Hematopoietic multipotent progenitor cell treated with erythropoietin and hydrocortisone succinate and interleukin-3 and kit ligand, for 15 days (in vitro differentiated cells): Measurements from ENCODE around the gene CSMD2.

Experiments
- DNase-seq: peaks from one replicate; pipeline ENCODE4 v3.0.0-alpha.2; 2015; ENCODE audit warnings: low spot score

CSMD2 gene

GRCh38 chr1:33818071-33818470 is 347.0 kb downstream of the CSMD2 start:
- no peak for DNase-seq

GRCh38 chr1:33815061-33815460 is 350.0 kb downstream of the CSMD2 start:
- no peak for DNase-seq

GRCh38 chr1:33814166-33814565 is 350.9 kb downstream of the CSMD2 start:
- DNase-seq, result no peak

DNA sequence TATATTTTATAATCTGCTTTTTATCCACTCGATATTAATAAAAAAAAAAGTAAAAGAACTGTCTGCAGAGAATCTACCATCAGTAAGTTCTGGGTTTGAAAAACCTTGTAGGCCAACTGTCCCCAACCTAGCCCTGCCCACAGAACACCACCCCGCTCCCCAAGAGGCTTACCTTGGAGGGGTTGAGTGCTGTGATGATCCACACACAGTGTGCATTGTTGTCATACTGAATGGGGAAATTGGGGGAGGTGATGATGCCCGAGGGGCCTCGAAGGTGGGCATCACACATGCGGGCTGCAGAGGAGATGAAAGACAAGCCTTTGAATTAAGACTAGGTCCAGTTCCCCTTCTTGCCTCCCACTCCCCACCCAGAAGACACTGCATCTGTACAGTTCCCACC is 354.5 kb downstream of the CSMD2 start:
- DNase-seq, result no peak

DNA sequence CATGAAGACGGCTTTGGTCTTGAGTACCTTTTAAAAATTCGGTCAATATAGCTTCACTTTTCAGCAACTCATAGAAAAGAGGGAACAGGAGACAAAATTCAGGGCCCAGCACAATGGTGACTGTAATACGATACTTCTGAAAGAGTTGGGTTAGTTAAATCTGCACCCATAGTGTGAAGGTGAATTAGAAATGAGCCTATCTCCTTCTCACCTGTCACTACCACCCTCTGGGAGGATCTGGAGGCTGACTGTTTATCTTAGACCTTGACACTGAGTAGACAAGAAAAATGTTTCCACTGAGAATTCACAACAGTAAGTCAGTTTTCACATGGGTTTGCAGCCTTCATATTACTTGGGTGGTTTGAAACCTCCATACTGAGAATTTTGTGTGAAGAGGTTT is 359.0 kb downstream of the CSMD2 start:
- DNase-seq, result no peak

DNA sequence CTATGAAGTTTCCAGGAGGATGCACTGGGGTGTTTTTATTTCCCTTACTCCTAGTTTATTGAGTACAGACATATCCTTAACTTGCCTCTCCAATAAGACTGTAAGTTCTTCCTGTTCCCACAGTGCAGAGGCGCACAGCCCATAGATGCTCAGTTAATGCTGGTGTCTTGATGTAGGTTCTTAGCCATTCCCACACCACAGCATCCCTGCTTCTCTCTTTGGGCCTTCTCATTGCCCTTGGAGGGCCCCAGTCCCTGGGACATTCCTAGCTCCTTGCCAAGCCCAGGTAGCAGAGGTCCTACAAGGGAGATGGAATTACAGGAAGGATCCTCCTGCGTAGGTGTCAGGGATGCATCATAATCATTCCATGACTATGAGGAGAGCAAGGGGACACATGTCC is 362.8 kb downstream of the CSMD2 start:
- DNase-seq, result no peak

- DNase-seq, result no peak
Measured at GRCh38 chr1:33797849-33798248, 367.2 kb downstream of the CSMD2 start.

DNA sequence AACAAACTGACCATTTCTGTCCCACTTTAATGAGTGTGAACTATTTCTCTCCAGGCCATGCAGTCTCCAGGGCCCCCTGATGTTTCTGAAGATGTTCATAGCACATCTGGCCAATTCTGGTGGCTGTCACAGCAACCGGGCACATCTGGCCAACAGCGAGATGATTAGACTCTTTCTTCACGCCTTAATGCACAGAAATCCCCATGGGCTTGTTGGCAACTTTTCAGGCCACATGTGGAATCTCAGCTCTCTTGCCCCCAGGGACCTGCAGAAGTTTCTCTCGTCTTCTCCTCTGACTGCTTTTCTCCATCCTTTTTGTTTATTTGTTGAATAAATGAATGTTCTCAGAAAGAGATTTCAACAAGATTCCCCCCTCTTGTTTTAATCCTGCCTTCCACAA is 372.4 kb downstream of the CSMD2 start:
- no peak for DNase-seq

GRCh38 chr1:33792216-33792615 is 372.8 kb downstream of the CSMD2 start:
- no peak for DNase-seq

DNA sequence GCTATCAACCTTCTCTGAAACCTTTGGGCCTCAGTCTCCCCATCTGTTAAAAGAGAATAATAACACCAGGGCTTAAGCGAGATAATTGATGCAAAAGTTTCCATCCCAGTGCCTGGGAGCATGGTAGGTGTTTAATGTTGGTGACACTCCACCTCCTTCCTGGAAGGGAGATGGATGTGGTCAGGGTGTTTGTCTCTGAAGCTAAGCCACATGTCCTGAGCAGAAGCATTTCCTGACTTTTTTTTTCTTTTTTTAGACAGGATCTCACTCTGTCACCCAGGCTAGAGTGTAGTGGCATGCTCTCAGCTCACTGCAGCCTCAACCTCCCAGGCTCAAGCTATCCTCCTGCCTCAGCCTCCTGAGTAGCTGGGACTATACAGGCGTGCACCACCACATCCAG is 373.8 kb downstream of the CSMD2 start:
- no peak for DNase-seq

GRCh38 chr1:33790577-33790976 is 374.5 kb downstream of the CSMD2 start:
- DNase-seq, result no peak

DNA sequence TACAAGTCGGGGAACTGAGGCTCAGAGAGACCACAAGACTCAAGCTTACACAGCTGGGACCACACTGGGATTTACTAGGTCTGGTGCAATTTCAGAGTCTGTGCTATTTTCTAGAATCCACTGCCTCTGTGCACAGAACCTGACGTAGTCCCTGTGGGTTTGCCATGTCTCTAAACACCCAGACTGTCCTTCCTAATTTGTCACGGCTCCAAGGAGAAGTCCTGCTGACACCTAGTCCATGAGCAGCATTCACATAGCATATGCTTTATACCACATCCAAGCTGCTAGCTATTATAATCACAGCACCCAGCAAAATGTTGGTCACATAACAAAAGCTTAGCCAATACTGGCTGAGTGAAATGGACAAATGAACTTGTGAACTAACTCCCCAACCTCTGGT is 380.2 kb downstream of the CSMD2 start:
- DNase-seq, result no peak

GRCh38 chr1:33782776-33783175 is 382.3 kb downstream of the CSMD2 start:
- DNase-seq, result no peak

DNA sequence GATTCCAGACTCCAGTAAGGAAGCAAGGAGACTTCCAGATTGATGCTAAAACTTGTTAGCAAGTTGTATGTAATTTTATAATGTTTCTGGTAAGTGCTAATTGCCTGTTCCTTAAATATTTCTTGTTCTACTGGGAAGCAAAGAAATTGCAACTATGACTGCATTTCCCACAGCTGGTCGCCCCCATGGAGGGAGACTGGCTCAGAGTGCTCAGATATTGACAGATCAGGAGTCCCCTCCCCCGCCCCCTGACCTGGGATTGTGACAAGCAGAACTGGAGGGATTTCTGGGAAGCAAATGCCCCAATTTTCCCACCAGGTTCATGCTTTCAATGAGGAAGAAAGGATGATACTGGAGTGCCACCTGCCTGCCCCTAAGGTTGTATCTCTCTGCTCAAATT is 383.4 kb downstream of the CSMD2 start:
- no peak for DNase-seq

GRCh38 chr1:33777337-33777736 is 387.7 kb downstream of the CSMD2 start:
- DNase-seq, result no peak

- no peak for DNase-seq
Measured at GRCh38 chr1:33768821-33769220, 396.2 kb downstream of the CSMD2 start.

- no peak for DNase-seq
Measured at GRCh38 chr1:33768106-33768505, 396.9 kb downstream of the CSMD2 start.

- DNase-seq, result no peak
Measured at GRCh38 chr1:33764149-33764548, 400.9 kb downstream of the CSMD2 start.

DNA sequence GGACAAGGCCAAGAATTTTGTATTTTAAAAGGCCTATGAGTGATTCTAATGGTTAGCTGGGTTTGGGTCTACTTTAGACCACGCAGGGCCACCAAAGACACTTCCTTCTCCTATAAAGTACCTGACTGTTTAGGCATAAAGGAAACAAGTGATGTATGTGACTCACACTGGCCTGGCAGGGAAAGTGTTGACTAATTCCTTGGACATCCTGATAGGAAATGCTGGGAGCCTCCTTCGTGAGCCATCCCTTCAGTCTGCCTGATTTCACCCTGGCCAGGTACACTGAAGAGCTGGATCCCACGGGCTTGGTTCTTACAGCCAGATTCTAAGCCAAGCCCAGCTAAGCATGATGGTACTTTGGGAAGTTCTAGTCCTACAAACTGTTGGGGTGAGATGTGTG is 401.6 kb downstream of the CSMD2 start:
- no peak for DNase-seq

DNA sequence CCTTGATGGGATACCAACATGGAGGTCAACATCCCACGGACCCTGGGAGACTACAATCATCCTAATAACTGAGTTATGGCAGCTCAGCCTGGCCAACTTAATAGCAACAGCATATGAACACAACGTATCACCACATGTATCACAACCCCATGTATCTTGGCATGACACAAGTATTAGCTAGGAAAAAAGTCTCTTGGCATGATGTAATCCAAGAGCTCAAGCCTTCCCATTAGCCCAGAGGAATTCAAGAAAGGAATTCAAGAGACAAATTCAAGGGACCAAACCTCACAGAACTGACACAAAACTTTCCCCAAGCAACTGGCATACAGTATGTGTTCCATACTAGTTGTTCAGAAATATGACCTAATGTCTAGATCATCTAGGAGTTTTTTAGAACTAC is 402.1 kb downstream of the CSMD2 start:
- DNase-seq, result no peak

DNA sequence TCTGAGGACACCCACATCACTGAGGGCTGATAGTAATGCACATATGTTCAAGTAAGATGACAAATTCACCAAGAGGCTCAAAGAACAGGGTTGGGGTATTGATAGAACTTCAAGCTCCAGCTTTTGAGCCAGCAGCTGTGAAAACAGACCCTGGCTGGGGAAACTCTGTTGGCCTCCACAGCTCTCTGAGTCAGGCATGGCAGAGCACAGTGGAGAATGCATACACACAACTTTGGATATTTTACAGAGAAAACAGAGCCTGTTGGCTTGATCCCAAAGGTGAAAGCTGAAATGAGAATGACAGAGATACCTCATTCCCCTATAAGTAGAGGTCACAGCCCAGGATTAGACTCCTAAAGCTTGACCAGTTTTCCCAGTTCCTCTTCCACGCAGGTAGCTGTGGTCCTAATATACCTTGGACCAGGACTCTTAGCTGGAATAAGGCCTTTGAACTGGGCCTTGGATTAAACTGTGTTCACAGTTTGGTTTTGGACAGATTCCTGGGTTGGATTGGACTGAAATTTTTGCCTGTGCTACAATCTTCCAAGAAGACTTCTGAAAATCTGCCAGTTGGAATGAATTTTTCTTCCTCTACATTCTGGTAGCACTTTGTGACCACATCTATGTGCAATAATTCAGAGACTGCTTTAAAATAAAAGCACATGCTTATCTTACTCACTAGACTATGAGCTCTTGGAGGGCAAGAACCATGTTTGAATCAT is 402.8 kb downstream of the CSMD2 start:
- DNase-seq, result no peak

GRCh38 chr1:33758698-33759097 is 406.3 kb downstream of the CSMD2 start:
- DNase-seq, result no peak

GRCh38 chr1:33753087-33753856 is 411.8 kb downstream of the CSMD2 start:
- no peak for DNase-seq

GRCh38 chr1:33745942-33746341 is 419.1 kb downstream of the CSMD2 start:
- DNase-seq, result no peak
